SK-N-SH (cell line): ENCODE results near the gene HABP4. TPM values are rescaled to one million over a fixed set of nuclear protein-coding genes. Genes with fewer than 3 reads are reported as not detected.

ENCODE experiments used
- CTCF ChIA-PET: fragments of 300-600, 350-600 bp; formaldehyde crosslinking; extraction: SDS; loops from one replicate; lab custom pipeline; 2021; lab: Yijun Ruan, JAX
- POLR2A ChIA-PET: fragments of 350-600 bp; sonication (Branson Sonifier 250); formaldehyde crosslinking; extraction: SDS; loops from one replicate; lab custom pipeline; 2020; ENCODE audit warnings: antibody characterized with exemption, inconsistent platforms; lab: Yijun Ruan, JAX
- DNase-seq: peaks from one replicate; pipeline ENCODE4 v3.0.0; 2012
- H2AFZ ChIP-seq: fragments of 200-600 bp; sonication (generic); 2 replicates; pipeline ENCODE4 v1.8.1; 2016; ENCODE audit warnings: antibody characterized with exemption, mild to moderate bottlenecking, low read depth
- H3F3A ChIP-seq: fragments of 200-600 bp; sonication (generic); replicated peaks from 2 replicates; pipeline ENCODE3; 2016; ENCODE audit warnings: antibody characterized with exemption, mild to moderate bottlenecking; ENCODE audit not compliant: insufficient read depth
- H3K27ac ChIP-seq, 2 experiments: fragments of 200-500 bp in 1 of 2; fragments of 200-600 bp in 1 of 2; sonication (Bioruptor generic) in 1 of 2; sonication (generic), shearing (Covaris generic) in 1 of 2; 2 replicates each; pipeline versions ENCODE4 v1.5.1 to v1.6.1; 2014 to 2016; ENCODE audit warnings: low read depth in 2 of 2, inconsistent platforms in 1 of 2, low read length in 1 of 2, mild to moderate bottlenecking in 1 of 2, mixed read lengths in 1 of 2
- H3K27me3 ChIP-seq: fragments of 200-600 bp; sonication (generic), shearing (Covaris generic); 2 replicates; pipeline ENCODE4 v1.6.1; 2016; ENCODE audit warnings: mixed run types; ENCODE audit not compliant: insufficient read depth
- H3K36me3 ChIP-seq, 2 experiments: fragments of 200-500 bp in 1 of 2; fragments of 200-600 bp in 1 of 2; sonication (Bioruptor generic) in 1 of 2; sonication (generic) in 1 of 2; replicated peaks in 1 of 2; 2 replicates each; pipeline versions ENCODE3 to v1.5.1; 2014 to 2016; ENCODE audit warnings: low read length in 1 of 2, mild to moderate bottlenecking in 1 of 2; ENCODE audit not compliant: insufficient read depth in 2 of 2, control insufficient read depth in 1 of 2
- H3K4me1 ChIP-seq, 2 experiments: fragments of 200-500 bp in 1 of 2; fragments of 200-600 bp in 1 of 2; sonication (Bioruptor generic) in 1 of 2; sonication (generic), shearing (Covaris generic) in 1 of 2; 2 replicates each; pipeline versions ENCODE4 v1.5.1 to v1.6.1; 2014 to 2016; ENCODE audit warnings: low read depth in 1 of 2, low read length in 1 of 2, mixed run types in 1 of 2; ENCODE audit not compliant: insufficient read depth in 2 of 2, control insufficient read depth in 1 of 2
- H3K4me2 ChIP-seq: fragments of 200-600 bp; sonication (generic), shearing (Covaris generic); 2 replicates; pipeline ENCODE4 v1.6.1; 2017; ENCODE audit warnings: mixed run types
- H3K4me3 ChIP-seq, 2 experiments: fragments of 200-500 bp in 1 of 2; fragments of 200-600 bp in 1 of 2; sonication (Bioruptor generic) in 1 of 2; sonication (generic), shearing (Covaris generic) in 1 of 2; 2 replicates each; pipeline versions ENCODE4 v1.5.1 to v1.8.1; 2014 to 2016; ENCODE audit warnings: low read depth in 2 of 2, inconsistent platforms in 1 of 2, low read length in 1 of 2, mild to moderate bottlenecking in 1 of 2, mixed read lengths in 1 of 2, moderate library complexity in 1 of 2
- H3K79me2 ChIP-seq: fragments of 200-600 bp; sonication (generic); 2 replicates; pipeline ENCODE4 v1.8.1; 2017; ENCODE audit warnings: mild to moderate bottlenecking; ENCODE audit not compliant: insufficient read depth
- H3K9ac ChIP-seq: fragments of 200-600 bp; sonication (generic); 2 replicates; pipeline ENCODE4 v1.6.1; 2017; ENCODE audit warnings: mixed run types
- H3K9me2 ChIP-seq: fragments of 200-600 bp; sonication (generic); 2 replicates; pipeline ENCODE4 v1.6.1; 2017; ENCODE audit warnings: mixed run types
- H3K9me3 ChIP-seq: fragments of 200-600 bp; sonication (generic); 2 replicates; pipeline ENCODE4 v1.6.1; 2017; ENCODE audit warnings: mixed run types, mild to moderate bottlenecking, moderate library complexity
- H4K20me1 ChIP-seq: fragments of 200-600 bp; sonication (generic); 2 replicates; pipeline ENCODE4 v1.6.1; 2017; ENCODE audit warnings: mild to moderate bottlenecking, mixed run types; ENCODE audit not compliant: insufficient read depth
- FOSL2 ChIP-seq: IDR thresholded peaks from 2 replicates; pipeline ENCODE4 v1.4.0; 2012; ENCODE audit warnings: low read depth, mild to moderate bottlenecking, moderate library complexity, borderline replicate concordance
- FOXM1 ChIP-seq: IDR thresholded peaks from 2 replicates; pipeline ENCODE4 v1.4.0; 2012; ENCODE audit warnings: low read depth, mild to moderate bottlenecking
- JUND ChIP-seq: IDR thresholded peaks from 2 replicates; pipeline ENCODE4 v1.4.0; 2012
- MXI1 ChIP-seq: IDR thresholded peaks from 2 replicates; pipeline ENCODE4 v1.6.1; 2012; ENCODE audit warnings: mild to moderate bottlenecking, low read depth, low read length, improper control_type of control experiment
- NFIC ChIP-seq: IDR thresholded peaks from 2 replicates; pipeline ENCODE4 v1.4.0; 2012; ENCODE audit warnings: borderline replicate concordance
- RXRA ChIP-seq: IDR thresholded peaks from 2 replicates; pipeline ENCODE4 v1.4.0; 2012; ENCODE audit warnings: low read depth, mild to moderate bottlenecking, borderline replicate concordance
- SIN3A ChIP-seq: IDR thresholded peaks from 2 replicates; pipeline ENCODE4 v1.6.1; 2012; ENCODE audit warnings: low read depth, mild to moderate bottlenecking, low read length, moderate library complexity, borderline replicate concordance
- WGBS: methylation state at CpG from one replicate; pipeline ENCODE4 v1.1.6; 2017; ENCODE audit warnings: low lambda C conversion rate; 5-methylcytosine and 5-hydroxymethylcytosine counted together
- polyA plus RNA-seq, 3 experiments: library from polyadenylated mRNA; depleted of rRNA; stranded (reverse); fragments of >200 nt; gene quantifications; 2 replicates each; pipeline ENCODE4 v1.2.3, GENCODE V29; 2012
- TF ChIP-seq, protein P1 (sequence below): IDR thresholded peaks from 2 replicates; pipeline ENCODE4 v1.6.1; 2012; ENCODE audit warnings: mild to moderate bottlenecking, low read depth, low read length, moderate library complexity
- TF ChIP-seq, protein P2 (sequence below): fragments of 150-350 bp; IDR thresholded peaks from 2 replicates; pipeline ENCODE4 v1.6.1; 2016; ENCODE audit warnings: mild to moderate bottlenecking, low read depth, low read length

Gene HABP4
- polyA plus RNA-seq, 1 of the 3 experiments (the other 2 are of a cell fraction) = 19.0 TPM

GRCh38 chr9:96487029-96487396, 37.0 kb downstream of the HABP4 start:
- no peak overlapping the region for H3K9ac ChIP-seq
- POLR2A ChIA-PET = no interaction called here
- WGBS = 73% methylated on average over 1 of the region's 1 CpG
- H3K36me3 ChIP-seq = peaks cover 46 to 63% of the 10 kb centered on the region in 2 experiments
- no peak for DNase-seq
- peaks cover 13 to 27% of the 10 kb centered on the region in 2 experiments for H3K4me1 ChIP-seq
- peak overlapping the region; percentile 71 to 84 for H3K27ac ChIP-seq
- H3K27me3 ChIP-seq = no peaks in the 10 kb centered on the region
- peaks cover 17% of the 10 kb centered on the region for H3F3A ChIP-seq
- H3K79me2 ChIP-seq = peaks cover 3% of the 10 kb centered on the region; the same call in 1 of the 2 replicates
- CTCF ChIA-PET = interaction anchor here (0.8 kb wide), 1 partner anchor 133 kb away, joined by 3 read pairs; no protein-coding TSS in a partner anchor
- H4K20me1 ChIP-seq = no peaks in the 10 kb centered on the region
- no peaks in the 10 kb centered on the region for H3K9me3 ChIP-seq
- no peak overlapping the region; a peak in 1 of 4 replicates for H3K4me3 ChIP-seq
- no peak for TF ChIP-seq FOSL2
- H3K9me2 ChIP-seq = no peaks in the 10 kb centered on the region
- H2AFZ ChIP-seq = no peak overlapping the region
- H3K4me2 ChIP-seq = peak overlapping the region; percentile 54; the same call in 1 of the 2 replicates

GRCh38 chr9:96487949-96488348, 38.0 kb downstream of the HABP4 start:
- POLR2A ChIA-PET = no interaction called here
- peaks cover 48 to 57% of the 10 kb centered on the region in 2 experiments for H3K36me3 ChIP-seq
- peak overlapping the region; percentile 71 to 84; a peak in 3 of 4 replicates for H3K27ac ChIP-seq
- no peaks in the 10 kb centered on the region for H3K27me3 ChIP-seq
- WGBS = 93% methylated on average over 9 of the region's 10 CpGs
- H3K79me2 ChIP-seq = peaks cover 3% of the 10 kb centered on the region; the same call in 1 of the 2 replicates
- CTCF ChIA-PET = no interaction called here
- H3K4me2 ChIP-seq = no peak overlapping the region
- no peak for DNase-seq
- no peaks in the 10 kb centered on the region for H3K9me2 ChIP-seq
- H4K20me1 ChIP-seq = no peaks in the 10 kb centered on the region
- peaks cover 17% of the 10 kb centered on the region for H3F3A ChIP-seq
- H3K9me3 ChIP-seq = no peaks in the 10 kb centered on the region
- TF ChIP-seq, protein P1, sequence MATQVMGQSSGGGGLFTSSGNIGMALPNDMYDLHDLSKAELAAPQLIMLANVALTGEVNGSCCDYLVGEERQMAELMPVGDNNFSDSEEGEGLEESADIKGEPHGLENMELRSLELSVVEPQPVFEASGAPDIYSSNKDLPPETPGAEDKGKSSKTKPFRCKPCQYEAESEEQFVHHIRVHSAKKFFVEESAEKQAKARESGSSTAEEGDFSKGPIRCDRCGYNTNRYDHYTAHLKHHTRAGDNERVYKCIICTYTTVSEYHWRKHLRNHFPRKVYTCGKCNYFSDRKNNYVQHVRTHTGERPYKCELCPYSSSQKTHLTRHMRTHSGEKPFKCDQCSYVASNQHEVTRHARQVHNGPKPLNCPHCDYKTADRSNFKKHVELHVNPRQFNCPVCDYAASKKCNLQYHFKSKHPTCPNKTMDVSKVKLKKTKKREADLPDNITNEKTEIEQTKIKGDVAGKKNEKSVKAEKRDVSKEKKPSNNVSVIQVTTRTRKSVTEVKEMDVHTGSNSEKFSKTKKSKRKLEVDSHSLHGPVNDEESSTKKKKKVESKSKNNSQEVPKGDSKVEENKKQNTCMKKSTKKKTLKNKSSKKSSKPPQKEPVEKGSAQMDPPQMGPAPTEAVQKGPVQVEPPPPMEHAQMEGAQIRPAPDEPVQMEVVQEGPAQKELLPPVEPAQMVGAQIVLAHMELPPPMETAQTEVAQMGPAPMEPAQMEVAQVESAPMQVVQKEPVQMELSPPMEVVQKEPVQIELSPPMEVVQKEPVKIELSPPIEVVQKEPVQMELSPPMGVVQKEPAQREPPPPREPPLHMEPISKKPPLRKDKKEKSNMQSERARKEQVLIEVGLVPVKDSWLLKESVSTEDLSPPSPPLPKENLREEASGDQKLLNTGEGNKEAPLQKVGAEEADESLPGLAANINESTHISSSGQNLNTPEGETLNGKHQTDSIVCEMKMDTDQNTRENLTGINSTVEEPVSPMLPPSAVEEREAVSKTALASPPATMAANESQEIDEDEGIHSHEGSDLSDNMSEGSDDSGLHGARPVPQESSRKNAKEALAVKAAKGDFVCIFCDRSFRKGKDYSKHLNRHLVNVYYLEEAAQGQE = no peak
- TF ChIP-seq FOSL2 (no peak), MXI1 (no peak)
- H2AFZ ChIP-seq = no peak overlapping the region
- H3K9ac ChIP-seq = no peak overlapping the region
- H3K4me3 ChIP-seq = no peak overlapping the region
- peaks cover 13 to 27% of the 10 kb centered on the region in 2 experiments for H3K4me1 ChIP-seq

- Histone ChIP-seq H4K20me1 (no peaks in the 10 kb centered on the region), H3F3A (peaks cover 15% of the 10 kb centered on the region), H3K4me1 (peaks cover 13 to 18% of the 10 kb centered on the region in 2 experiments), H3K79me2 (peaks cover 3% of the 10 kb centered on the region; the same call in 1 of the 2 replicates), H2AFZ (no peak overlapping the region), H3K4me2 (no peak overlapping the region), H3K9me2 (no peaks in the 10 kb centered on the region), H3K9ac (no peak overlapping the region), H3K4me3 (no peak overlapping the region), H3K27me3 (no peaks in the 10 kb centered on the region), H3K27ac (no peak overlapping the region), H3K36me3 (peaks cover 43 to 48% of the 10 kb centered on the region in 2 experiments), H3K9me3 (no peaks in the 10 kb centered on the region)
- no peak for DNase-seq
- ChIA-PET CTCF (interaction anchor here (1.0 kb wide), 1 partner anchor 77 kb away, joined by 3 read pairs; no protein-coding TSS in a partner anchor), POLR2A (no interaction called here)
- WGBS = 92% methylated on average over 7 of the region's 12 CpGs
- TF ChIP-seq JUND (no peak), NFIC (no peak), RXRA (no peak), SIN3A (no peak), FOXM1 (no peak)
- TF ChIP-seq, protein P2, sequence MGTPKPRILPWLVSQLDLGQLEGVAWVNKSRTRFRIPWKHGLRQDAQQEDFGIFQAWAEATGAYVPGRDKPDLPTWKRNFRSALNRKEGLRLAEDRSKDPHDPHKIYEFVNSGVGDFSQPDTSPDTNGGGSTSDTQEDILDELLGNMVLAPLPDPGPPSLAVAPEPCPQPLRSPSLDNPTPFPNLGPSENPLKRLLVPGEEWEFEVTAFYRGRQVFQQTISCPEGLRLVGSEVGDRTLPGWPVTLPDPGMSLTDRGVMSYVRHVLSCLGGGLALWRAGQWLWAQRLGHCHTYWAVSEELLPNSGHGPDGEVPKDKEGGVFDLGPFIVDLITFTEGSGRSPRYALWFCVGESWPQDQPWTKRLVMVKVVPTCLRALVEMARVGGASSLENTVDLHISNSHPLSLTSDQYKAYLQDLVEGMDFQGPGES = no peak
- TF ChIP-seq, protein P1 = no peak
Observed at GRCh38 chr9:96489482-96489979, 39.6 kb downstream of the HABP4 start.
